Stimulated activated CD4-positive, alpha-beta T cell treated with anti-CD3 and anti-CD28 coated beads, Interleukin-1b, Interleukin-23, amount 100 ng/mL, for 1 hour (primary cell): ENCODE results near the gene PCED1B.
"Not testable (repeated sequence)": the region's sequence is repeated elsewhere in the genome, so short reads cannot be mapped to it uniquely, and the experiment has no call there.

Experiments
- DNase-seq, 2 donors: peaks; one replicate each; pipeline ENCODE4 v3.0.0-alpha.2; 2020; ENCODE audit warnings: low read depth in 2 of 2

Gene PCED1B

DNA sequence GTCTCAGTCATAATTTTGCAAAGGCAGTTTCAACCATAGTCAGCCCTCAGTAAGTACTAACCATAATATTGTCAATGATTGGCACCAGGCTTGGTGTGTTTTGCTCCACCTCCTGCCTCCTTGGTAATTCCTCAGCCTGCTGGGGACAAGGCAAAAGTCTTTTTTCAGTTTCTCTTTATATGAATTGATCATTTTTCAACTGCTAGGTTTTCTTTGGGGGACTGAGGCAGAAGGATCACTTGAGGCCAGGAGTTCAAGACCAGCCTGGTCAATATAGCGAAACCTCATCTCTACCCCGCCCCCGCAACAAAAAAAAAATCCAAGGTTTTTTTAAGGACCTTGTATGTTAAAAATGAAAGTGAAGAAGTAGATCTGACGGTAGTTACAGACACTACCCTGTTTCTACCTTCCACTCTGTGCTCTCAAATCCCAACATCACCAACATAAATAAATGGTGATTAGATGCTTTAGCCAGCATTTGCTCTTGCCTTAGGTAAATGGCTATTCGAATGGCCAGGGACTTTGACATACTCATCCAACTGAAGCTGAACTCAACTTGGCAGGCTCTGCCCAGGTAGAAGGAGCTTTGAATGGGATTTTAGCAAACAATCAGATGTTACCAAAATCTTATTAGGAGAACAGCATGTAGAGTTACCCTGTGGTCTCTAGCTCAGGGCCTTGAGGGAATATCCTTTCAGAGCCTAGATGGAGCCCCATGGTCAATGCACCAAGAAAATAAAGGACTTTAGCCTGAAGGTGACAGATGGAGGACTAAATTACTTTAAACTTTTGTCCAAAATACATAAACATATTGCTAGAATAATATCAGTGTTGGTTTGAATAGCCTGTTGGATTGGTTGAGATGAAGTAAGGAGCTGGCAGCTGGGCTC is 127.3 kb downstream of the PCED1B start:
- DNase-seq: no peak

DNA sequence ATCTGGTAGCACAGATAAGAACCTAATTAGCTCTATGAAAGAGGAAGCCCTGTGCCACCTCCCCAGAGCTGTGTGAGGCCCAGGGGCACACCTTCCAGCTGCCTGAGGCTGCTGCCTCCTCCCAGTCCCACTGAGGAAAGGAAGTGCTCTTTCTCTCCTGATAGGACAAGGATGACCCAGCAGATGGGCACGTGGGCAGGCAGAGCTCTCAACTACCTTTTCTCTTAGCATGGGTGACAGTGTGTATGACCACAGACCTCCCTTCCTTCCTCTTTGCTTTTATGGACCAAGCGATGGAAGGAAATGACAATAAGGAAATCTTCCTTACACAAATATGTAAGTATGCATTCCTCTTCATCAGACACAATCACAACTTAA is 127.9 kb downstream of the PCED1B start:
- no peak for DNase-seq

DNA sequence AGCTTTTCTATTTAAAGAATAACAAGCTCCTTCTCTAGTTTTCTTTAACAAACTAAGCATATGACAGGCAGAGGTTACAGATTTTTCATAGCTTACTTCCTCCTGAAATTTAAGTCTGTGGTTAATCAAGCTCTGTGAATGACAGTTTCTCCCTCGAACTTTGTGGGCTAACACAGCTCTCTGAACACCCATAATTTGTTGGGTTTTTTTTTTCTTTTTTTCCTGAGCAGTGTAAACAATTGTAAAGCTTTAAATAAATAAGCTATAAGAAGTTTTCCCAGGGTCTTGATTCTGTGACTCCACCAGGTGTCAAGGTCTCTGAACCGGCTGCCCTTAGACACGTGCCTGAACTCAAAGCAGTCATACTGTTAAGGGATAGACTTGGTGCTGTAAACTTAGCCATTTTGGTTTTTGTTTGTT is 128.4 kb downstream of the PCED1B start:
- DNase-seq: no peak

GRCh38 chr12:47209014-47209413 is 129.6 kb downstream of the PCED1B start:
- no peak for DNase-seq

GRCh38 chr12:47210776-47211175 is 131.4 kb downstream of the PCED1B start:
- no peak for DNase-seq

- DNase-seq: no peak
These were observed 133.2 kb downstream of the PCED1B start for GRCh38 chr12:47212701-47213039.

DNA sequence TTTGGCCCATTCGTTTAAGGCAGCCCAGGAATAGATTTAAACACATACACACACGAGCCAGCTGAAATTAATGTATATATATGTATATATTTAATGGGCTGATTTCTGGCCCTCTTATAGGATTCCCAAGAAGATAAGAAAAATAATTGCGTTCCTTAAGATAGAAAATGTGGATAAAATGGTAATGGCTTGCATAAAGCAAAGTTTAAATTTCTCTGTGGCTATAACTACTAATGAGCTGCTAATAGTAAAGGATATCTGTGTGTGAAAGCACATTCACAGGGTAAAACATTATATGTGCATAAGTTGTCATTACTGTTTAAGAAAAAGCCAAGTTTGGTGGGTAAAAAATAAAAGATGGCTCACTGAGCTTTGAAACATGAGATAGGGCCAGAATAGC is 134.0 kb downstream of the PCED1B start:
- no peak for DNase-seq

GRCh38 chr12:47214001-47214619 is 134.7 kb downstream of the PCED1B start:
- no peak for DNase-seq

- DNase-seq: no peak
These were observed 135.3 kb downstream of the PCED1B start for GRCh38 chr12:47214771-47215170.

GRCh38 chr12:47216150-47216677 is 136.8 kb downstream of the PCED1B start:
- DNase-seq: peak in 1 of 2 donors; percentile 31

DNA sequence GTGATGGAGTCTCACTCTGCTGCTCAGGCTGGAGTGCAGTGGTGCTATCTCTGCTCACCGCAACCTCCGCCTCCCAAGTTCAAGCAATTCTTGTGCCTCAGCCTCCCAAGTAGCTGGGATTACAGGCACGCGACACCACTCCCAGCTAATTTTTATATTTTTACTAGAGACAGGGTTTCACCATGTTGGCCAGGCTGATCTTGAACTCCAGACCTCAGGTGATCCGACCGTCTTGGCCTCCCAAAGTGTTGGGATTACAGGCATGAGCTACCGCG is 138.1 kb downstream of the PCED1B start:
- not testable (repeated sequence) for DNase-seq

DNA sequence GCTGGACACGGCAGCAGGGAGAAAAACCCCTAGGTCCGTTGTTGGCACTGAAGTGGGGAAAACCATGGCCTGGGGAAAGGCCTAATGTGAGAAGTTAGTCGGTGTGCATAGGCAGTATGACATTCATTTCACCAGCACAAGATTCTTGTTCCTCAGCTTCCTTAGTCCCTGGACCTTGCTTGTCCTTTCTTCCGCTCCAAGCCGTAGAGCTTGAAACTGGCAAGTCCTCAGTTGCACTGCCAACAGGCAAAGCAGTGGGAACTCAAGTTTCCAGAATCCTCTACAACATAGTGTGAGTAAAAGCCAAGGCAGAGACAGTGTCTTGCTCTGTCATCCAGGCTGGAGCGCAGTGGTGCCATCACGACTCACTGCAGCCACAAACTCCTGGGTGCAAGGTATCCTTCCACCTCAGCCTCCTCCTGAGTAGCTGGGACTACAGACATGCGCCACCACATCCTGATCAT is 138.8 kb downstream of the PCED1B start:
- DNase-seq: no peak

- DNase-seq: no peak
These were observed 139.8 kb downstream of the PCED1B start for GRCh38 chr12:47219243-47219642.

GRCh38 chr12:47221256-47222023 is 142.0 kb downstream of the PCED1B start:
- DNase-seq: no peak

DNA sequence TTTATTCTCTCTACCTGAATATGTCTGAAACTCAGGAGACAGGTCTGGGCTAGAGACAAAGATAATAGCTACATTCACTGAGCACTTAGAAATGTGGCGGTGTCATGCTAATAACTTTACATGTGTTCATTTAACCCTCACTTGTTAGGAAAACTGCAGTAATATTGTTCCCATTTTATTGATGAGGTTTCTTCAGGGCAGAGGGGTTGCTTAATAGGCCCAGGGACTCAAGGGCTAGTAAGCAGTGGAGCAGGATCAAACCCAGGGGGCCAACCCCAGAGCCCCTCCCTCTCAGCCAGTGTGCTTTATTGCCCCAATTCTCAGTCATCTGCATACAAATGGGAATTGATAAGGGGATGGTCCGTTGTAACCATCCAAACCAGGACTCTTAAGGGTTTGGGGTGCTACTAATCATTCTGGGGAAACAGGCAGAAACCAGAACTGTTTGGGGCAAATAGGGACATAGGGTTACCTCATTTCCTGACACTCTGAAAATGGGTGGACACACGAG is 143.2 kb downstream of the PCED1B start:
- DNase-seq: no peak

GRCh38 chr12:47223031-47223847 is 143.8 kb downstream of the PCED1B start:
- no peak for DNase-seq

- no peak for DNase-seq
These were observed 144.4 kb downstream of the PCED1B start for GRCh38 chr12:47223848-47224213.

DNA sequence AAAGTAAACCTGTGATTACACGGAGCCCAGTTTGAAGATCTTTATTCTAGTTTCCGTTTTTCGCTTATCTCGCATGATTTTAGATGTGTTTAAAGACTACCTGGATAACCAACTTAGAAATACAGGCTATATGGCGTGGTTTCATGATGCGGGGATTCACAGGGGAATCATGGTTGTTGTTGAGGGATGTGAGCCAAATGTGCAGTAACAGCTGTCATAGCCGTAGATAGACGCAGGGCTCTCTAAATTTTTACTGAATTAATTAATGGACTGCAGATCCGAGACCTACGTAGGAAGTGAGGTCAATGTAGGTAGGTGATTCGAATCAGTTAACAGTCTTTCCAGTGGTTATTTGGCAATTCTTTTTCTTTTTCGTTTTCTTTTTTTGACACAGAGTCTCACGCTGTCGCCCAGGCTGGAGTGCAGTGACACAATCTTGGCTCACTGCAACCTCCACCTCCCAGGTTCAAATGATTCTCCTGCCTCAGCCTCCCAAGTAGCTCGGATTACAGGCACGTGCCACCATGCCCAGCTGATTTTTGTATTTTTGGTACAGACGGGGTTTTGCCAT is 145.2 kb downstream of the PCED1B start:
- no peak for DNase-seq

DNA sequence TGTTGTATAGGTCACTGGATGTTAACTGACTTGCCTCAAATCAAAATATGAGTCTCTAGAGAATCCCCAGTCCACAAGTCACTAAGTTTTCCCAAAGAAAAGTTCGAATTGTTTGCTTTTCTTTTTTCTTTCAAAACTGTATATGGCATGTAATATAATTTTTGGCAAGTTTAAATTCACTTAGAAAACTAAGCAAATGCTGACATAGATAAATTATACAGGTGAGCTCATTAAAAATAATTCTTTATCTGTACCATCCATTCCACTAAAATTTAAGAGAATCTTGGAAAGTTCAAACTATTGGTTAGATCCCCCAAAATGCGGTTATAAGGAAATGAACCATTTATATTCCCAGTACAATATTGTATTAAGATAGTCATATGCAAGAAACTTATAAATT is 145.9 kb downstream of the PCED1B start:
- no peak for DNase-seq

DNA sequence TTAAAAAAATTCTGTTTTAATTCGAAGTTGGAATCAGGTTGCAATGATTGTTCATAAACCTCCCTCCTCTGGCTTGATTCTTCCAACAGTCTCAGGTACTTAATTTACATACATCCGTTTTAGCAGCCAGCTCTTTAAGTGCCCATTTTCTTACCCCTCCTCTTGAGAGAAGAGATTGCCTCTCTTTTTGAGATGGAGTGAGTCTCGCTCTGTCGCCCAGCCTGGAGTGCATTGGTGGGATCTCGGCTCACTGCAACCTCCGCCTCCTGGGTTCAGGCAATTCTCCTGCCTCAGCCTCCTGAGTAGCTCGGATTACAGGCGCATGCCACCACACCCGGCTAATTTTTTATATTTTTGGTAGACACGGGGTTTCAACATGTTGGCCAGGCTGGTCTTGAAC is 146.8 kb downstream of the PCED1B start:
- DNase-seq: no peak

DNA sequence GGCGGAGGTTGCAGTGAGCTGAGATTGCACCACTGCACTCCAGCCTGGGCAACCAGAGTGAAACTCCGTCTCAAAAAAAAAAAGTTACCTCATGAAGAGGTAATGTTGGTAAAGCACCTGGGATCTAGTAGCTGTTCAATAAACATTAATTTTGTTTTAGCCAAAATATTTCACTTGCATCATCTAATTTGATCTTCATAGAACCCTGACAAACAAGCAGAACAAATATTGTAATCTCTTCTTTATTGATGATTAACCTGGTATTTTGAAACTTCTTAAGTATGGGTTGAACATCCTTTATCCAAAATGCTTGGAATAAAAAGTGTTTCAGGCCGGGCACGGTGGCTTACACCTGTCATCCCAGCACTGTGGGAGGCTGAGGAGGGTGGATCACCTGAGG is 149.4 kb downstream of the PCED1B start:
- DNase-seq: no peak
